Neural cell (in vitro differentiated cells): ENCODE measurements around the gene APBA2.

Experiments used
- EZH2 ChIP-seq: fragments of 200-600, 300-800 bp; shearing (Covaris generic), sonication (generic); IDR thresholded peaks from 2 replicates; pipeline ENCODE4 v1.6.1; 2014; ENCODE audit warnings: antibody characterized with exemption, low read length, borderline replicate concordance, mild to moderate bottlenecking; ENCODE audit not compliant: insufficient read depth, poor library complexity, severe bottlenecking
- POLR2AphosphoS5 ChIP-seq: IDR thresholded peaks from 2 replicates; pipeline ENCODE4 v1.6.1; 2012
- RAD21 ChIP-seq: fragments of 450-650 bp; conservative IDR thresholded peaks from 2 replicates; pipeline ENCODE4 v1.6.1; 2014; ENCODE audit warnings: antibody characterized with exemption, mild to moderate bottlenecking, moderate library complexity
- SMC3 ChIP-seq: fragments of 450-650 bp; conservative IDR thresholded peaks from 2 replicates; pipeline ENCODE4 v1.6.1; 2014; ENCODE audit warnings: antibody characterized with exemption, mild to moderate bottlenecking, moderate library complexity; ENCODE audit not compliant: poor library complexity
- TAF1 ChIP-seq: IDR thresholded peaks from 2 replicates; pipeline ENCODE4 v1.6.1; 2012; ENCODE audit warnings: low read depth
- TF ChIP-seq, protein P1 (sequence below): fragments of 450-650 bp; IDR thresholded peaks from 2 replicates; pipeline ENCODE4 v1.5.1; 2014; ENCODE audit warnings: antibody characterized with exemption, mild to moderate bottlenecking, moderate library complexity; ENCODE audit not compliant: poor library complexity, severe bottlenecking
- TF ChIP-seq, protein P2 (sequence below): IDR thresholded peaks from 2 replicates; pipeline ENCODE4 v1.6.1; 2012; ENCODE audit warnings: borderline replicate concordance

DNA sequence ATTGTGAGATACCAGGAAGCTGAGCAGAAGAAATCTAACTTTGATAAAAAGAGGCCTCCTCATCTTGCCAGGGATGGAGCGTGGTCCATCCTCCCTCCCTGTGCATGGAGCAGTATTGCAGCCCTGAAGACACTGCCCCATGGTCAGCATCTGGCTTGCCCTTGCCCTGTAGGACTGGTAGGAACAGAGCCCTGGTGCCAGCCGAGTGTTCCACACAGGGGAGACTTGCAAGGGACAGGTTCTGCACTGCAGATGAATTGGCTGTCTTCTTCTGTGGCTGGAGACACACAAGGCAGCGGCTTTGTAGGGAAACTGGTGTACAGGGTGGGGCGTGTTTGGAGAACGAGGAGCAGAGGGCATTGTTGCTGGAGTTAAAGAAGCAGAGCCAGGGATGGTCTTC lies 110.5 kb downstream of the APBA2 start:
- TF ChIP-seq POLR2AphosphoS5 (no peak), TAF1 (no peak), RAD21 (no peak), EZH2 (no peak), SMC3 (no peak)
- TF ChIP-seq, protein P1, sequence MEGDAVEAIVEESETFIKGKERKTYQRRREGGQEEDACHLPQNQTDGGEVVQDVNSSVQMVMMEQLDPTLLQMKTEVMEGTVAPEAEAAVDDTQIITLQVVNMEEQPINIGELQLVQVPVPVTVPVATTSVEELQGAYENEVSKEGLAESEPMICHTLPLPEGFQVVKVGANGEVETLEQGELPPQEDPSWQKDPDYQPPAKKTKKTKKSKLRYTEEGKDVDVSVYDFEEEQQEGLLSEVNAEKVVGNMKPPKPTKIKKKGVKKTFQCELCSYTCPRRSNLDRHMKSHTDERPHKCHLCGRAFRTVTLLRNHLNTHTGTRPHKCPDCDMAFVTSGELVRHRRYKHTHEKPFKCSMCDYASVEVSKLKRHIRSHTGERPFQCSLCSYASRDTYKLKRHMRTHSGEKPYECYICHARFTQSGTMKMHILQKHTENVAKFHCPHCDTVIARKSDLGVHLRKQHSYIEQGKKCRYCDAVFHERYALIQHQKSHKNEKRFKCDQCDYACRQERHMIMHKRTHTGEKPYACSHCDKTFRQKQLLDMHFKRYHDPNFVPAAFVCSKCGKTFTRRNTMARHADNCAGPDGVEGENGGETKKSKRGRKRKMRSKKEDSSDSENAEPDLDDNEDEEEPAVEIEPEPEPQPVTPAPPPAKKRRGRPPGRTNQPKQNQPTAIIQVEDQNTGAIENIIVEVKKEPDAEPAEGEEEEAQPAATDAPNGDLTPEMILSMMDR = no peak
- TF ChIP-seq, protein P2, sequence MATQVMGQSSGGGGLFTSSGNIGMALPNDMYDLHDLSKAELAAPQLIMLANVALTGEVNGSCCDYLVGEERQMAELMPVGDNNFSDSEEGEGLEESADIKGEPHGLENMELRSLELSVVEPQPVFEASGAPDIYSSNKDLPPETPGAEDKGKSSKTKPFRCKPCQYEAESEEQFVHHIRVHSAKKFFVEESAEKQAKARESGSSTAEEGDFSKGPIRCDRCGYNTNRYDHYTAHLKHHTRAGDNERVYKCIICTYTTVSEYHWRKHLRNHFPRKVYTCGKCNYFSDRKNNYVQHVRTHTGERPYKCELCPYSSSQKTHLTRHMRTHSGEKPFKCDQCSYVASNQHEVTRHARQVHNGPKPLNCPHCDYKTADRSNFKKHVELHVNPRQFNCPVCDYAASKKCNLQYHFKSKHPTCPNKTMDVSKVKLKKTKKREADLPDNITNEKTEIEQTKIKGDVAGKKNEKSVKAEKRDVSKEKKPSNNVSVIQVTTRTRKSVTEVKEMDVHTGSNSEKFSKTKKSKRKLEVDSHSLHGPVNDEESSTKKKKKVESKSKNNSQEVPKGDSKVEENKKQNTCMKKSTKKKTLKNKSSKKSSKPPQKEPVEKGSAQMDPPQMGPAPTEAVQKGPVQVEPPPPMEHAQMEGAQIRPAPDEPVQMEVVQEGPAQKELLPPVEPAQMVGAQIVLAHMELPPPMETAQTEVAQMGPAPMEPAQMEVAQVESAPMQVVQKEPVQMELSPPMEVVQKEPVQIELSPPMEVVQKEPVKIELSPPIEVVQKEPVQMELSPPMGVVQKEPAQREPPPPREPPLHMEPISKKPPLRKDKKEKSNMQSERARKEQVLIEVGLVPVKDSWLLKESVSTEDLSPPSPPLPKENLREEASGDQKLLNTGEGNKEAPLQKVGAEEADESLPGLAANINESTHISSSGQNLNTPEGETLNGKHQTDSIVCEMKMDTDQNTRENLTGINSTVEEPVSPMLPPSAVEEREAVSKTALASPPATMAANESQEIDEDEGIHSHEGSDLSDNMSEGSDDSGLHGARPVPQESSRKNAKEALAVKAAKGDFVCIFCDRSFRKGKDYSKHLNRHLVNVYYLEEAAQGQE = no peak
